HepG2 (cell line): ENCODE data around the gene ARSB. TPM values are rescaled to one million over a fixed set of nuclear protein-coding genes. Genes with fewer than 3 reads are reported as not detected.

Experiments used
- ATAC-seq: fragments of 200-7000 bp; cut with Tn5 transposase; 3 replicates; pipeline ENCODE4 v1.9.1; 2020; ENCODE audit warnings: mild to moderate bottlenecking, moderate library complexity
- BruUV-seq: library from RNA; stranded (reverse); fragments of 400-500 nt; replicated peaks from 2 replicates; lab custom pipeline; 2021; lab: Mats Ljungman, UMichigan
- CTCF ChIA-PET: fragments of 300-600 bp; formaldehyde crosslinking; extraction: SDS; loops from one replicate; lab custom pipeline; 2021; ENCODE audit warnings: low total read pairs, inconsistent platforms, low intra/inter-chr PET ratio; lab: Yijun Ruan, JAX
- POLR2A ChIA-PET: fragments of 350-600 bp; sonication (Branson Sonifier 250); formaldehyde crosslinking; loops from one replicate; lab custom pipeline; 2020; ENCODE audit warnings: antibody characterized with exemption, inconsistent platforms; lab: Yijun Ruan, JAX
- DNase-seq: peaks from one replicate; pipeline ENCODE4 v3.0.0-alpha.2; 2015; ENCODE audit warnings: low spot score
- FAIRE-seq: peaks from 3 replicates; lab custom pipeline; 2011; peaks lifted over from hg19 to GRCh38; lab: Jason Lieb, UNC
- H2AFZ ChIP-seq: one replicate; pipeline ENCODE4 v1.6.1; 2011; ENCODE audit warnings: low read length, inconsistent platforms
- H3K27ac ChIP-seq: fragments of 300-600 bp; 3 replicates; pipeline ENCODE4 v1.8.0; 2011; ENCODE audit warnings: mixed run types, mild to moderate bottlenecking, mixed read lengths, low read length, inconsistent platforms; ENCODE audit not compliant: insufficient read depth; ENCODE audit errors: extremely low read length
- H3K27me3 ChIP-seq, 2 experiments: fragments of 200-600 bp in 1 of 2; 2 replicates in 1 of 2; 3 replicates in 1 of 2; pipeline versions ENCODE4 v1.6.0 to v1.8.0; 2011; ENCODE audit warnings: low read length in 2 of 2, mild to moderate bottlenecking in 2 of 2, moderate library complexity in 2 of 2, inconsistent platforms in 1 of 2; ENCODE audit not compliant: insufficient read depth in 2 of 2, control insufficient read depth in 1 of 2
- H3K36me3 ChIP-seq, 2 experiments: fragments of 200-600 bp in 1 of 2; replicated peaks in 1 of 2; 2 replicates in 1 of 2; 3 replicates in 1 of 2; pipeline versions ENCODE4 v1.5.1 to v1.8.0; 2011; ENCODE audit warnings: low read length in 2 of 2, inconsistent platforms in 1 of 2; ENCODE audit not compliant: insufficient read depth in 2 of 2, control insufficient read depth in 1 of 2
- H3K4me1 ChIP-seq: 2 replicates; pipeline ENCODE4 v1.5.1; 2012; ENCODE audit warnings: low read length, inconsistent platforms; ENCODE audit not compliant: insufficient read depth
- H3K4me2 ChIP-seq: 2 replicates; pipeline ENCODE4 v1.6.0; 2011; ENCODE audit warnings: low read depth, low read length, inconsistent platforms
- H3K4me3 ChIP-seq, 3 experiments: fragments of 200-600 bp in 1 of 3; sonication (generic), shearing (Covaris generic) in 1 of 3; replicated peaks in 1 of 3; 2 replicates each; pipeline ENCODE4 v1.5.1; 2011 to 2016; ENCODE audit warnings: low read length in 3 of 3, inconsistent platforms in 2 of 3, low read depth in 2 of 3, mild to moderate bottlenecking in 2 of 3, control low read depth in 1 of 3, mixed read lengths in 1 of 3; ENCODE audit not compliant: insufficient read depth in 1 of 3
- H3K79me2 ChIP-seq: one replicate; pipeline ENCODE4 v1.6.1; 2011; ENCODE audit warnings: low read length, inconsistent platforms; ENCODE audit not compliant: insufficient read depth
- H3K9ac ChIP-seq: 2 replicates; pipeline ENCODE4 v1.6.0; 2011; ENCODE audit warnings: mild to moderate bottlenecking, low read depth, low read length, inconsistent platforms; ENCODE audit not compliant: insufficient read depth
- H3K9me3 ChIP-seq: 2 replicates; pipeline ENCODE4 v1.5.1; 2012; ENCODE audit warnings: mild to moderate bottlenecking, low read length
- H4K20me1 ChIP-seq: 2 replicates; pipeline ENCODE4 v1.6.0; 2011; ENCODE audit warnings: inconsistent platforms, mild to moderate bottlenecking, low read length, moderate library complexity; ENCODE audit not compliant: insufficient read depth
- CEBPB ChIP-seq: IDR thresholded peaks from 2 replicates; pipeline ENCODE4 v1.6.1; 2011; ENCODE audit warnings: low read depth, low read length, improper control_type of control experiment, borderline replicate concordance
- EEA1 ChIP-seq: sonication (generic); formaldehyde crosslinking; IDR thresholded peaks from 2 replicates; pipeline ENCODE4 v1.5.1; 2020; ENCODE audit warnings: mild to moderate bottlenecking, missing genetic modification reagents, borderline replicate concordance
- MTERF4 ChIP-seq: sonication (generic); formaldehyde crosslinking; IDR thresholded peaks from 2 replicates; pipeline ENCODE4 v1.8.0; 2023; ENCODE audit warnings: mild to moderate bottlenecking, missing genetic modification reagents
- SIN3A ChIP-seq: IDR thresholded peaks from 2 replicates; pipeline ENCODE4 v1.6.1; 2011; ENCODE audit warnings: low read depth, mild to moderate bottlenecking, control low read depth, low read length, borderline replicate concordance
- U2AF2 ChIP-seq: fragments of 200-400 bp; formaldehyde crosslinking; IDR thresholded peaks from 2 replicates; pipeline ENCODE4 v1.6.1; 2017; ENCODE audit warnings: low read depth, mild to moderate bottlenecking, low read length
- ZBTB26 ChIP-seq: IDR thresholded peaks from 2 replicates; pipeline ENCODE4 v1.6.1; 2016; ENCODE audit warnings: missing compliant biosample characterization, missing genetic modification reagents, borderline replicate concordance
- ZUFSP ChIP-seq: sonication (generic); formaldehyde crosslinking; IDR thresholded peaks from 2 replicates; pipeline ENCODE4 v1.9.0; 2021; ENCODE audit warnings: missing genetic modification reagents, mild to moderate bottlenecking, borderline replicate concordance
- WGBS: methylation state at CpG from one replicate; pipeline ENCODE4 v1.1.6; 2017; ENCODE audit warnings: low lambda C conversion rate; 5-methylcytosine and 5-hydroxymethylcytosine counted together
- in situ Hi-C: cut with HindIII; loops from 2 replicates; pipeline ENCODE4 v1.10.0; 2017; ENCODE audit warnings: low pct_unique_long_range_greater_than_20kb; ENCODE audit not compliant: extremely low pct_ligation_motif_present
- intact Hi-C: fragments of 100-400 bp; cut with micrococcal nuclease; formaldehyde crosslinking; loops from one replicate; pipeline ENCODE4 v1.10.0; 2022; ENCODE audit not compliant: unreplicated experiment
- polyA plus RNA-seq, 8 experiments: library from polyadenylated mRNA; depleted of rRNA in 3 of 8; stranded (reverse) in 7 of 8; unstranded in 1 of 8; fragments of >200 nt; fragmentation: Illumina TruSeq in 4 of 8; extraction: Trizol in 4 of 8; gene quantifications; 2 replicates each; pipeline versions ENCODE4 v1.2.1 to v1.2.3, GENCODE V29; 2011 to 2016; ENCODE audit warnings: low read depth in 4 of 8, missing spikeins in 1 of 8, mixed read lengths in 1 of 8; ENCODE audit not compliant: insufficient read depth in 1 of 8
- total RNA-seq, 5 experiments: library from RNA; depleted of rRNA; stranded (reverse); fragments of >200 nt; fragmentation: Illumina TruSeq; extraction: Trizol; gene quantifications; 2 replicates each; pipeline ENCODE4 v1.2.3, GENCODE V29; 2016; ENCODE audit warnings: low read depth in 1 of 5

The ARSB gene
- total and polyA plus RNA-seq, 2 of the 13 experiments (the other 11 are each of a cell fraction or from before 2014, with no cell fraction given), result 52.6 to 66.4 TPM

GRCh38 chr5:78738693-78739300 lies 246.3 kb downstream of the ARSB start:
- no peaks in the 10 kb centered on the region; a peak in 1 of 5 replicates for H3K27me3 ChIP-seq
- TF ChIP-seq CEBPB (0 out of 2 replicates have a peak, but pooled peaks have one; percentile 8), ZUFSP (no peak)
- H3K4me1 ChIP-seq, result no peaks in the 10 kb centered on the region
- no peaks in the 10 kb centered on the region for H3K36me3 ChIP-seq
- no peaks in the 10 kb centered on the region for H3K9me3 ChIP-seq
- no peak overlapping the region for H3K4me3 ChIP-seq
- DNase-seq, result no peak
- no TSS peak for BruUV-seq
- POLR2A ChIA-PET, result no interaction called here
- intact Hi-C loops (no loop called here), in situ Hi-C loops (no loop called here)
- FAIRE-seq, result no peak
- H3K79me2 ChIP-seq, result no peaks in the 10 kb centered on the region
- H3K27ac ChIP-seq, result no peak overlapping the region
- no peaks in the 10 kb centered on the region for H4K20me1 ChIP-seq
- ATAC-seq, result 0 out of 3 replicates have a peak, but pooled peaks have one; percentile 29
- H2AFZ ChIP-seq, result no peak overlapping the region
- 18% methylated on average over 4 of the region's 4 CpGs for WGBS
- CTCF ChIA-PET, result no interaction called here
- no peak overlapping the region for H3K9ac ChIP-seq
- no peak overlapping the region for H3K4me2 ChIP-seq

GRCh38 chr5:78738104-78738503 lies 247.0 kb downstream of the ARSB start:
- H4K20me1 ChIP-seq, result no peaks in the 10 kb centered on the region

More at GRCh38 chr5:78738104-78738503, 247.0 kb downstream of the ARSB start:
- ATAC-seq (no peak), DNase-seq (no peak), FAIRE-seq (no peak)
- intact Hi-C loops (no loop called here), in situ Hi-C loops (no loop called here)
- no peaks in the 10 kb centered on the region for H3K9me3 ChIP-seq
- H3K79me2 ChIP-seq, result no peaks in the 10 kb centered on the region
- ChIA-PET POLR2A (no interaction called here), CTCF (no interaction called here)
- TF ChIP-seq EEA1 (CRISPR knock-in tag) (no peak), MTERF4 (no peak), U2AF2 (no peak), ZBTB26 (no peak), SIN3A (no peak)
- no peaks in the 10 kb centered on the region for H3K4me1 ChIP-seq
- H3K27ac ChIP-seq, result no peak overlapping the region
- 80% methylated on average over 3 of the region's 3 CpGs for WGBS
- H2AFZ ChIP-seq, result no peak overlapping the region
- no peak overlapping the region for H3K4me3 ChIP-seq
- H3K4me2 ChIP-seq, result no peak overlapping the region
- no peak overlapping the region for H3K9ac ChIP-seq
- BruUV-seq, result no TSS peak
- H3K36me3 ChIP-seq, result no peaks in the 10 kb centered on the region
- H3K27me3 ChIP-seq, result no peaks in the 10 kb centered on the region; a peak in 1 of 5 replicates
